HEK293 (cell line): Measurements from ENCODE around the gene TIAL1.

ENCODE experiments used
- CTCF ChIP-seq: fragments of 450-650 bp; formaldehyde crosslinking; IDR thresholded peaks from 2 replicates; pipeline ENCODE4 v1.5.1; 2016; ENCODE audit warnings: missing biosample characterization, missing genetic modification characterization
- ZNF202 ChIP-seq: fragments of 450-650 bp; formaldehyde crosslinking; IDR thresholded peaks from 2 replicates; pipeline ENCODE4 v1.5.1; 2016; ENCODE audit warnings: missing biosample characterization, missing genetic modification characterization, borderline replicate concordance

- TF ChIP-seq ZNF202 (tag by site-specific recombination): no peak
- no peak for TF ChIP-seq CTCF (tag by site-specific recombination)
Measured at GRCh38 chr10:119633538-119634218, 36.9 kb upstream of the TIAL1 start.
